K562 (cell line): ENCODE measurements around the gene MGST3. TPM values are rescaled to one million over a fixed set of nuclear protein-coding genes. Genes with fewer than 3 reads are reported as not detected.

Experiments used
- ATAC-seq: fragments of 200-7000 bp; cut with Tn5 transposase; 3 replicates; pipeline ENCODE4 v1.9.1; 2020; ENCODE audit warnings: moderate library complexity
- BruUV-seq: library from RNA; stranded (reverse); fragments of 400-500 nt; replicated peaks from 2 replicates; lab custom pipeline; 2021; lab: Mats Ljungman, UMichigan
- CTCF ChIA-PET: fragments of 300-600 bp; formaldehyde crosslinking; extraction: SDS; loops from one replicate; lab custom pipeline; 2021; ENCODE audit warnings: low intra/inter-chr PET ratio; lab: Yijun Ruan, JAX
- POLR2A ChIA-PET: fragments of 300-600, 350-650 bp; sonication (Branson Sonifier 250); formaldehyde crosslinking; extraction: SDS; loops from one replicate; lab custom pipeline; 2021; ENCODE audit warnings: antibody characterized with exemption, inconsistent platforms; lab: Yijun Ruan, JAX
- DNase-seq, 4 experiments: peaks; one replicate each; pipeline versions ENCODE4 v3.0.0 to v3.0.0-alpha.2; 2011 to 2018; ENCODE audit warnings: low spot score in 3 of 4, mixed read lengths in 3 of 4; ENCODE audit errors: extremely low read depth in 1 of 4
- FAIRE-seq: peaks from 2 replicates; lab custom pipeline; 2011; peaks lifted over from hg19 to GRCh38; lab: Jason Lieb, UNC
- H2AFZ ChIP-seq: 2 replicates; pipeline ENCODE4 v1.6.0; 2011; ENCODE audit warnings: low read depth, low read length, control low read depth, inconsistent platforms
- H3K27ac ChIP-seq: fragments of 200-600 bp; 3 replicates; pipeline ENCODE4 v1.8.0; 2011; ENCODE audit warnings: low read depth, mild to moderate bottlenecking, control low read depth, inconsistent platforms, low read length, moderate library complexity, mixed read lengths; ENCODE audit errors: extremely low read depth
- H3K27me3 ChIP-seq, 2 experiments: fragments of 300-600 bp in 1 of 2; 2 replicates in 1 of 2; 3 replicates in 1 of 2; pipeline versions ENCODE4 v1.6.0 to v1.8.0; 2011; ENCODE audit warnings: inconsistent platforms in 2 of 2, low read length in 2 of 2, mild to moderate bottlenecking in 1 of 2, mixed read lengths in 1 of 2, moderate library complexity in 1 of 2; ENCODE audit not compliant: control insufficient read depth in 2 of 2, insufficient read depth in 2 of 2
- H3K36me3 ChIP-seq: fragments of 300-600 bp; 3 replicates; pipeline ENCODE4 v1.8.0; 2011; ENCODE audit warnings: mild to moderate bottlenecking, low read length, inconsistent platforms; ENCODE audit not compliant: control insufficient read depth, insufficient read depth
- H3K4me1 ChIP-seq, 2 experiments: fragments of 200-600 bp in 1 of 2; replicated peaks in 1 of 2; 2 replicates in 1 of 2; 3 replicates in 1 of 2; pipeline versions ENCODE4 v1.5.1 to v1.8.0; 2011; ENCODE audit warnings: inconsistent platforms in 2 of 2, low read length in 2 of 2, mild to moderate bottlenecking in 1 of 2, mixed read lengths in 1 of 2, moderate library complexity in 1 of 2; ENCODE audit not compliant: control insufficient read depth in 2 of 2, insufficient read depth in 2 of 2
- H3K4me2 ChIP-seq: 2 replicates; pipeline ENCODE4 v1.6.1; 2011; ENCODE audit warnings: low read length, control low read depth, inconsistent platforms, mixed read lengths; ENCODE audit not compliant: insufficient read depth
- H3K4me3 ChIP-seq: fragments of 200-600 bp; sonication (generic), shearing (Covaris generic); 2 replicates; pipeline ENCODE4 v1.5.1; 2016; ENCODE audit warnings: control low read depth, inconsistent platforms
- H3K79me2 ChIP-seq: fragments of 200-600 bp; 3 replicates; pipeline ENCODE4 v1.8.0; 2011; ENCODE audit warnings: low read length, inconsistent platforms; ENCODE audit not compliant: control insufficient read depth, insufficient read depth
- H3K9ac ChIP-seq, 2 experiments: 2 replicates each; pipeline versions ENCODE4 v1.6.0 to v1.6.1; 2011; ENCODE audit warnings: low read depth in 2 of 2, low read length in 2 of 2, control low read depth in 1 of 2, inconsistent platforms in 1 of 2, mild to moderate bottlenecking in 1 of 2, mixed read lengths in 1 of 2; ENCODE audit not compliant: insufficient read depth in 1 of 2
- H3K9me1 ChIP-seq: one replicate; pipeline ENCODE4 v1.6.0; 2011; ENCODE audit warnings: inconsistent platforms, mild to moderate bottlenecking, low read length, moderate library complexity; ENCODE audit not compliant: control insufficient read depth, insufficient read depth
- H3K9me3 ChIP-seq: replicated peaks from 2 replicates; pipeline ENCODE4 v1.5.1; 2011; ENCODE audit warnings: low read depth, low read length, inconsistent platforms; ENCODE audit not compliant: control insufficient read depth, insufficient read depth
- H4K20me1 ChIP-seq: replicated peaks from 2 replicates; pipeline ENCODE4 v1.6.1; 2011; ENCODE audit warnings: low read length, inconsistent platforms, mixed read lengths; ENCODE audit not compliant: control insufficient read depth, insufficient read depth
- AFF4 ChIP-seq: sonication (generic); formaldehyde crosslinking; IDR thresholded peaks from 2 replicates; pipeline ENCODE4 v1.8.0; 2023; ENCODE audit warnings: mild to moderate bottlenecking, missing genetic modification reagents
- CEBPB ChIP-seq: fragments of 450-650 bp; IDR thresholded peaks from 2 replicates; pipeline ENCODE4 v1.6.1; 2016; ENCODE audit warnings: missing genetic modification characterization, missing compliant biosample characterization
- CEBPG ChIP-seq, 3 experiments: fragments of 200-800 bp in 1 of 3; sonication (Bioruptor generic) in 1 of 3; sonication (generic) in 1 of 3; formaldehyde crosslinking in 1 of 3; IDR thresholded peaks in 2 of 3; conservative IDR thresholded peaks in 1 of 3; 2 replicates each; pipeline versions ENCODE4 v1.6.1 to v1.8.0; 2016 to 2022; ENCODE audit warnings: missing compliant biosample characterization in 2 of 3, missing genetic modification characterization in 2 of 3, mild to moderate bottlenecking in 1 of 3, missing genetic modification reagents in 1 of 3
- KDM5B ChIP-seq: fragments of 200-600 bp; sonication (generic); IDR thresholded peaks from 2 replicates; pipeline ENCODE4 v1.6.1; 2012; ENCODE audit warnings: low read depth, mild to moderate bottlenecking, moderate library complexity, low read length, control low read depth, inconsistent platforms; ENCODE audit not compliant: insufficient replicate concordance
- ZBTB17 ChIP-seq: fragments of 450-650 bp; formaldehyde crosslinking; IDR thresholded peaks from 2 replicates; pipeline ENCODE4 v1.4.0; 2020; ENCODE audit warnings: mild to moderate bottlenecking
- ZEB2 ChIP-seq: fragments of 450-650 bp; IDR thresholded peaks from 2 replicates; pipeline ENCODE4 v1.6.1; 2016
- ZNF277 ChIP-seq: fragments of 250-450 bp; sonication (Bioruptor Pico); IDR thresholded peaks from 2 replicates; pipeline ENCODE4 v1.8.0; 2022; ENCODE audit warnings: inconsistent platforms, mild to moderate bottlenecking, moderate library complexity, borderline replicate concordance
- in situ Hi-C: fragments of 300-500 bp; cut with MboI; formaldehyde crosslinking; loops from 4 replicates; pipeline ENCODE4 v1.15.0; 2018; ENCODE audit warnings: inconsistent platforms, mixed read lengths
- intact Hi-C: fragments of 100-400 bp; cut with micrococcal nuclease; formaldehyde crosslinking; loops from 2 replicates; pipeline ENCODE4 v1.14.2; 2022
- polyA plus RNA-seq, 8 experiments: library from polyadenylated mRNA; depleted of rRNA in 4 of 8; stranded (reverse) in 5 of 8; unstranded in 3 of 8; fragments of >200 nt; fragmentation: Nextera tagmentation in 2 of 8; fragmentation: Illumina TruSeq in 1 of 8; extraction: Ambion mirVana in 2 of 8; extraction: Trizol in 1 of 8; gene quantifications; 2 replicates each; pipeline versions ENCODE4 v1.2.1 to v1.2.3, GENCODE V29; 2011 to 2014; ENCODE audit warnings: inconsistent platforms in 1 of 8, missing spikeins in 1 of 8
- total RNA-seq, 7 experiments: library from RNA; depleted of rRNA in 6 of 7; stranded (reverse); fragments of >200 nt in 6 of 7; fragmentation: Illumina TruSeq in 2 of 7; extraction: Trizol in 2 of 7; gene quantifications; 2 replicates each; pipeline versions ENCODE4 v1.2.1 to v1.2.3, GENCODE V29; 2011 to 2021; ENCODE audit warnings: low replicate concordance in 1 of 7

MGST3 gene
- total and polyA plus RNA-seq, 9 of the 15 experiments (the other 6 are each of a cell fraction or from before 2014, with no cell fraction given): 70.7 to 287 (median 105) TPM

- Histone ChIP-seq H3K9me3 (no peaks in the 10 kb centered on the region), H4K20me1 (no peaks in the 10 kb centered on the region), H3K4me1 (peaks cover 0 to 12% of the 10 kb centered on the region in 2 experiments; a peak in 2 of 5 replicates), H3K4me2 (no peak overlapping the region), H3K79me2 (no peaks in the 10 kb centered on the region), H3K9ac (no peak overlapping the region), H3K36me3 (no peaks in the 10 kb centered on the region), H3K27me3 (no peaks in the 10 kb centered on the region), H3K27ac (no peak overlapping the region), H3K9me1 (no peaks in the 10 kb centered on the region), H2AFZ (no peak overlapping the region), H3K4me3 (no peak overlapping the region)
- FAIRE-seq: no peak
- ATAC-seq: no peak
- DNase-seq: no peak
- no TSS peak for BruUV-seq
- in situ Hi-C loops (no loop called here), intact Hi-C loops (no loop called here)
- CTCF ChIA-PET: no interaction called here
- POLR2A ChIA-PET: interaction anchor here (0.6 kb wide), 2 partner anchors 20 to 724 kb away, joined by 3 read pairs; no protein-coding TSS in a partner anchor
- TF ChIP-seq KDM5B: no peak
- TF ChIP-seq CEBPG (CRISPR knock-in tag; IDR thresholded peaks at IDR 0.05): no peak
- peak; percentile 21 to 65; a peak in 2 of 4 replicates for TF ChIP-seq CEBPG (tag; conservative IDR thresholded peaks at IDR 0.05 in 1 of 2, IDR thresholded peaks at IDR 0.05 in 1 of 2)
- TF ChIP-seq AFF4: no peak
- no peak for TF ChIP-seq ZBTB17
- TF ChIP-seq CEBPB (tag): peak; percentile 50
- no peak for TF ChIP-seq ZEB2
- no peak for TF ChIP-seq ZNF277 (CRISPR knock-in tag)
Measured at GRCh38 chr1:165623624-165624023, 7.4 kb upstream of the MGST3 start.
